IMR-90 (cell line): ENCODE results near the gene CADM2. TPM values are rescaled to one million over a fixed set of nuclear protein-coding genes. Genes with fewer than 3 reads are reported as not detected.

ENCODE experiments used
- ATAC-seq: fragments of 200-7000 bp; cut with Tn5 transposase; 2 replicates; pipeline ENCODE4 v1.9.1; 2020; ENCODE audit warnings: low read depth, mild to moderate bottlenecking, moderate library complexity
- BruUV-seq: library from RNA; stranded (reverse); fragments of 400-500 nt; replicated peaks from 2 replicates; lab custom pipeline; 2021; lab: Mats Ljungman, UMichigan
- CTCF ChIA-PET: fragments of 300-600 bp; formaldehyde crosslinking; extraction: SDS; loops from one replicate; lab custom pipeline; 2021; ENCODE audit warnings: antibody characterized with exemption; lab: Yijun Ruan, JAX
- POLR2A ChIA-PET: fragments of 300-600 bp; sonication (Branson Sonifier 250); formaldehyde crosslinking; loops from one replicate; lab custom pipeline; 2022; ENCODE audit warnings: antibody characterized with exemption; ENCODE audit not compliant: unreplicated experiment; lab: Charles Lee
- DNase-seq: peaks from one replicate; pipeline ENCODE4 v3.0.0; 2013
- H2AFZ ChIP-seq: replicated peaks from 2 replicates; pipeline ENCODE3; 2013; ENCODE audit warnings: low read length, mild to moderate bottlenecking; ENCODE audit not compliant: poor library complexity
- H2AK5ac ChIP-seq: 2 replicates; pipeline ENCODE4 v1.6.1; 2013; ENCODE audit warnings: low read depth, low read length, inconsistent platforms
- H2AK9ac ChIP-seq: replicated peaks from 2 replicates; pipeline ENCODE3; 2013; ENCODE audit warnings: mild to moderate bottlenecking, low read depth, low read length, moderate library complexity; ENCODE audit not compliant: poor library complexity
- H2BK120ac ChIP-seq: 2 replicates; pipeline ENCODE4 v1.6.1; 2013; ENCODE audit warnings: low read depth, low read length, inconsistent platforms
- H2BK15ac ChIP-seq: 3 replicates; pipeline ENCODE4 v1.6.1; 2013; ENCODE audit warnings: low read depth, low read length, inconsistent platforms
- H2BK20ac ChIP-seq: 2 replicates; pipeline ENCODE4 v1.6.1; 2013; ENCODE audit warnings: low read depth, mild to moderate bottlenecking, inconsistent platforms, low read length, moderate library complexity
- H2BK5ac ChIP-seq: 2 replicates; pipeline ENCODE4 v1.6.1; 2013; ENCODE audit warnings: mild to moderate bottlenecking, low read depth, low read length, inconsistent platforms; ENCODE audit not compliant: poor library complexity, severe bottlenecking
- H3K14ac ChIP-seq: replicated peaks from 2 replicates; pipeline ENCODE4 v1.6.1; 2013; ENCODE audit warnings: low read depth, low read length, inconsistent platforms
- H3K18ac ChIP-seq: 2 replicates; pipeline ENCODE4 v1.6.1; 2013; ENCODE audit warnings: low read depth, low read length, control low read depth
- H3K23ac ChIP-seq: 2 replicates; pipeline ENCODE4 v1.6.1; 2013; ENCODE audit warnings: low read depth, low read length, inconsistent platforms
- H3K27ac ChIP-seq: 2 replicates; pipeline ENCODE4 v1.5.1; 2013; ENCODE audit warnings: mild to moderate bottlenecking, control low read depth, low read length; ENCODE audit not compliant: insufficient read depth
- H3K27me3 ChIP-seq: 2 replicates; pipeline ENCODE4 v1.6.1; 2013; ENCODE audit warnings: low read length; ENCODE audit not compliant: control insufficient read depth, insufficient read depth
- H3K36me3 ChIP-seq: 2 replicates; pipeline ENCODE4 v1.6.1; 2013; ENCODE audit warnings: low read length, mixed read lengths; ENCODE audit not compliant: control insufficient read depth, insufficient read depth
- H3K4ac ChIP-seq: 2 replicates; pipeline ENCODE4 v1.6.1; 2013; ENCODE audit warnings: low read depth, low read length, inconsistent platforms
- H3K4me1 ChIP-seq: 2 replicates; pipeline ENCODE4 v1.6.1; 2013; ENCODE audit warnings: low read length, mixed read lengths; ENCODE audit not compliant: control insufficient read depth, insufficient read depth
- H3K4me2 ChIP-seq: 2 replicates; pipeline ENCODE4 v1.6.1; 2013; ENCODE audit warnings: low read depth, mild to moderate bottlenecking, control low read depth, low read length, moderate library complexity
- H3K4me3 ChIP-seq: 2 replicates; pipeline ENCODE4 v1.5.1; 2013; ENCODE audit warnings: low read depth, mild to moderate bottlenecking, control low read depth, low read length, moderate library complexity; ENCODE audit not compliant: insufficient read depth
- H3K56ac ChIP-seq: 2 replicates; pipeline ENCODE4 v1.6.1; 2013; ENCODE audit warnings: low read length, inconsistent platforms; ENCODE audit not compliant: insufficient read depth; ENCODE audit errors: extremely low read depth
- H3K79me1 ChIP-seq, 2 experiments: 2 replicates each; pipeline ENCODE4 v1.6.1; 2013; ENCODE audit warnings: low read length in 2 of 2, inconsistent platforms in 1 of 2, low read depth in 1 of 2
- H3K9ac ChIP-seq: 2 replicates; pipeline ENCODE4 v1.6.1; 2013; ENCODE audit warnings: low read depth, low read length, control low read depth
- H3K9me1 ChIP-seq: 2 replicates; pipeline ENCODE4 v1.6.1; 2013; ENCODE audit warnings: low read length, inconsistent platforms; ENCODE audit not compliant: insufficient read depth
- H3K9me3 ChIP-seq: 2 replicates; pipeline ENCODE4 v1.6.1; 2013; ENCODE audit warnings: low read length; ENCODE audit not compliant: control insufficient read depth, insufficient read depth
- H4K20me1 ChIP-seq: 2 replicates; pipeline ENCODE4 v1.6.1; 2013; ENCODE audit warnings: low read length, inconsistent platforms; ENCODE audit not compliant: insufficient read depth
- H4K5ac ChIP-seq: 2 replicates; pipeline ENCODE4 v1.6.1; 2013; ENCODE audit warnings: mild to moderate bottlenecking, low read depth, low read length, control low read depth
- H4K8ac ChIP-seq, 2 experiments: 2 replicates each; pipeline ENCODE4 v1.6.1; 2013; ENCODE audit warnings: low read depth in 2 of 2, low read length in 2 of 2, control low read depth in 1 of 2, inconsistent platforms in 1 of 2
- H4K91ac ChIP-seq: 2 replicates; pipeline ENCODE4 v1.6.1; 2013; ENCODE audit warnings: low read depth, low read length, inconsistent platforms; ENCODE audit not compliant: insufficient read depth
- BHLHE40 ChIP-seq: fragments of 150-350 bp; IDR thresholded peaks from 2 replicates; pipeline ENCODE4 v1.6.1; 2016; ENCODE audit warnings: mild to moderate bottlenecking, low read depth, low read length
- CEBPB ChIP-seq: IDR thresholded peaks from 2 replicates; pipeline ENCODE4 v1.6.1; 2012; ENCODE audit warnings: low read depth, low read length, improper control_type of control experiment
- CHD1 ChIP-seq: IDR thresholded peaks from 2 replicates; pipeline ENCODE4 v1.6.1; 2012; ENCODE audit warnings: low read depth, low read length, improper control_type of control experiment
- ELK1 ChIP-seq: fragments of 150-350 bp; IDR thresholded peaks from 2 replicates; pipeline ENCODE4 v1.6.1; 2016; ENCODE audit warnings: low read depth, mild to moderate bottlenecking, low read length, moderate library complexity, borderline replicate concordance
- FOS ChIP-seq: fragments of 150-350 bp; IDR thresholded peaks from 2 replicates; pipeline ENCODE4 v1.6.1; 2016; ENCODE audit warnings: low read depth, low read length
- MAFK ChIP-seq: IDR thresholded peaks from 2 replicates; pipeline ENCODE4 v1.6.1; 2012; ENCODE audit warnings: low read depth, low read length, improper control_type of control experiment
- MAZ ChIP-seq: IDR thresholded peaks from 2 replicates; pipeline ENCODE4 v1.6.1; 2012; ENCODE audit warnings: low read depth, mild to moderate bottlenecking, low read length, improper control_type of control experiment, moderate library complexity, borderline replicate concordance
- NFE2L2 ChIP-seq: fragments of 150-350 bp; IDR thresholded peaks from 2 replicates; pipeline ENCODE4 v1.6.1; 2016; ENCODE audit warnings: low read depth, mild to moderate bottlenecking, low read length
- POLR2A ChIP-seq: IDR thresholded peaks from 2 replicates; pipeline ENCODE4 v1.6.1; 2012; ENCODE audit warnings: mild to moderate bottlenecking, low read depth, low read length
- RAD21 ChIP-seq: IDR thresholded peaks from 2 replicates; pipeline ENCODE4 v1.6.1; 2012; ENCODE audit warnings: low read length, improper control_type of control experiment
- RCOR1 ChIP-seq: IDR thresholded peaks from 2 replicates; pipeline ENCODE4 v1.6.1; 2012; ENCODE audit warnings: mild to moderate bottlenecking, low read length, improper control_type of control experiment; ENCODE audit not compliant: insufficient replicate concordance
- RFX5 ChIP-seq: IDR thresholded peaks from 2 replicates; pipeline ENCODE4 v1.8.0; 2012; ENCODE audit warnings: low read depth, mild to moderate bottlenecking, low read length, moderate library complexity
- SMC3 ChIP-seq: fragments of 150-350 bp; IDR thresholded peaks from 2 replicates; pipeline ENCODE4 v1.6.1; 2016; ENCODE audit warnings: low read depth, mild to moderate bottlenecking, antibody characterized with exemption, low read length, moderate library complexity
- WGBS, 2 experiments: methylation state at CpG; one replicate each; pipeline versions ENCODE4 v1.1.5 to v1.1.7; 2013; ENCODE audit warnings: missing lambda C conversion rate in 2 of 2; ENCODE audit not compliant: insufficient read length in 1 of 2; ENCODE audit errors: extremely low coverage in 2 of 2; 5-methylcytosine and 5-hydroxymethylcytosine counted together
- dilution Hi-C: fragments of 300-500 bp; cut with HindIII; formaldehyde crosslinking; loops from one replicate; pipeline ENCODE4 v1.14.3; 2018; ENCODE audit warnings: low sequenced_read_pairs; ENCODE audit not compliant: unreplicated experiment
- in situ Hi-C: fragments of 300-500 bp; cut with MboI; formaldehyde crosslinking; loops from 3 replicates; pipeline ENCODE4 v1.14.3; 2019; ENCODE audit warnings: low sequenced_read_pairs, inconsistent platforms, mixed read lengths
- intact Hi-C: fragments of 100-400 bp; cut with micrococcal nuclease; formaldehyde crosslinking; loops from 2 replicates; pipeline ENCODE4 v1.10.0; 2022
- polyA plus RNA-seq, 3 experiments: library from polyadenylated mRNA; depleted of rRNA; stranded (reverse); fragments of >200 nt; gene quantifications; 2 replicates each; pipeline ENCODE4 v1.2.3, GENCODE V29; 2012; ENCODE audit warnings: low replicate concordance in 1 of 3
- total RNA-seq: library from RNA; depleted of rRNA; stranded (reverse); fragments of >200 nt; gene quantifications from 2 replicates; pipeline ENCODE4 v1.2.3, GENCODE V29; 2012
- TF ChIP-seq, protein P1 (sequence below): conservative IDR thresholded peaks from 2 replicates; pipeline ENCODE4 v1.5.1; 2012; ENCODE audit warnings: mild to moderate bottlenecking, low read depth, low read length, improper control_type of control experiment
- TF ChIP-seq, protein P2 (sequence below): fragments of 150-350 bp; IDR thresholded peaks from 2 replicates; pipeline ENCODE4 v1.6.1; 2017; ENCODE audit warnings: mild to moderate bottlenecking, antibody characterized with exemption, low read length, low read depth

CADM2 gene
- total and polyA plus RNA-seq, 2 of the 4 experiments (the other 2 are of a cell fraction) = not detected

GRCh38 chr3:85502148-85502875 is 543.5 kb downstream of the CADM2 start:
- BruUV-seq = no TSS peak
- TF ChIP-seq RAD21 = no peak
- TF ChIP-seq RCOR1 = no peak
- TF ChIP-seq, protein P1, sequence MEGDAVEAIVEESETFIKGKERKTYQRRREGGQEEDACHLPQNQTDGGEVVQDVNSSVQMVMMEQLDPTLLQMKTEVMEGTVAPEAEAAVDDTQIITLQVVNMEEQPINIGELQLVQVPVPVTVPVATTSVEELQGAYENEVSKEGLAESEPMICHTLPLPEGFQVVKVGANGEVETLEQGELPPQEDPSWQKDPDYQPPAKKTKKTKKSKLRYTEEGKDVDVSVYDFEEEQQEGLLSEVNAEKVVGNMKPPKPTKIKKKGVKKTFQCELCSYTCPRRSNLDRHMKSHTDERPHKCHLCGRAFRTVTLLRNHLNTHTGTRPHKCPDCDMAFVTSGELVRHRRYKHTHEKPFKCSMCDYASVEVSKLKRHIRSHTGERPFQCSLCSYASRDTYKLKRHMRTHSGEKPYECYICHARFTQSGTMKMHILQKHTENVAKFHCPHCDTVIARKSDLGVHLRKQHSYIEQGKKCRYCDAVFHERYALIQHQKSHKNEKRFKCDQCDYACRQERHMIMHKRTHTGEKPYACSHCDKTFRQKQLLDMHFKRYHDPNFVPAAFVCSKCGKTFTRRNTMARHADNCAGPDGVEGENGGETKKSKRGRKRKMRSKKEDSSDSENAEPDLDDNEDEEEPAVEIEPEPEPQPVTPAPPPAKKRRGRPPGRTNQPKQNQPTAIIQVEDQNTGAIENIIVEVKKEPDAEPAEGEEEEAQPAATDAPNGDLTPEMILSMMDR = no peak
- TF ChIP-seq CHD1 = no peak
- no peak for TF ChIP-seq RFX5
- TF ChIP-seq POLR2A = no peak
- TF ChIP-seq CEBPB = no peak
- TF ChIP-seq MAFK = no peak
- no peak for TF ChIP-seq FOS
- TF ChIP-seq, protein P2, sequence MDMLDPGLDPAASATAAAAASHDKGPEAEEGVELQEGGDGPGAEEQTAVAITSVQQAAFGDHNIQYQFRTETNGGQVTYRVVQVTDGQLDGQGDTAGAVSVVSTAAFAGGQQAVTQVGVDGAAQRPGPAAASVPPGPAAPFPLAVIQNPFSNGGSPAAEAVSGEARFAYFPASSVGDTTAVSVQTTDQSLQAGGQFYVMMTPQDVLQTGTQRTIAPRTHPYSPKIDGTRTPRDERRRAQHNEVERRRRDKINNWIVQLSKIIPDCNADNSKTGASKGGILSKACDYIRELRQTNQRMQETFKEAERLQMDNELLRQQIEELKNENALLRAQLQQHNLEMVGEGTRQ = no peak
- TF ChIP-seq SMC3 = no peak
- no peak for TF ChIP-seq MAZ
- no peak for TF ChIP-seq ELK1
- no peak for TF ChIP-seq NFE2L2
- no peak for TF ChIP-seq BHLHE40
- intact Hi-C loops (no loop called here), dilution Hi-C loops (no loop called here), in situ Hi-C loops (no loop called here)
- no peaks in the 10 kb centered on the region for H3K79me1 ChIP-seq
- H2BK15ac ChIP-seq = no peak overlapping the region
- H2BK5ac ChIP-seq = no peak overlapping the region
- H2AK5ac ChIP-seq = no peak overlapping the region
- H3K9ac ChIP-seq = no peak overlapping the region
- no peak overlapping the region for H2BK120ac ChIP-seq
- no peak overlapping the region for H3K14ac ChIP-seq
- no peak overlapping the region for H3K18ac ChIP-seq
- no peaks in the 10 kb centered on the region for H3K9me3 ChIP-seq
- H4K20me1 ChIP-seq = no peaks in the 10 kb centered on the region
- CTCF ChIA-PET = no interaction called here
- H3K4me3 ChIP-seq = no peak overlapping the region
- no peak overlapping the region for H2AK9ac ChIP-seq
- no peaks in the 10 kb centered on the region for H3K9me1 ChIP-seq
- no peak overlapping the region for H3K4ac ChIP-seq
- no peak for ATAC-seq
- no peak overlapping the region for H4K91ac ChIP-seq
- H3K4me2 ChIP-seq = no peak overlapping the region
- H3K23ac ChIP-seq = no peak overlapping the region
- no peak overlapping the region for H4K8ac ChIP-seq
- no peak for DNase-seq
- H4K5ac ChIP-seq = no peak overlapping the region
- H2AFZ ChIP-seq = no peak overlapping the region
- H3K27ac ChIP-seq = no peak overlapping the region
- H3K4me1 ChIP-seq = no peaks in the 10 kb centered on the region
- H3K56ac ChIP-seq = no peak overlapping the region
- H2BK20ac ChIP-seq = no peak overlapping the region
- POLR2A ChIA-PET = no interaction called here
- no CpG with 5 or more reads among the region's 2 CpGs for WGBS, 2 experiments
- H3K36me3 ChIP-seq = no peaks in the 10 kb centered on the region
- no peaks in the 10 kb centered on the region for H3K27me3 ChIP-seq
